Common myeloid progenitor, CD34-positive (primary cell): ENCODE data around the gene USP35.

ENCODE experiments used
- CTCF ChIA-PET: fragments of 350-600 bp; sonication (Branson Sonifier 250); formaldehyde crosslinking; loops from one replicate; lab custom pipeline; 2021; ENCODE audit warnings: antibody characterized with exemption; lab: Charles Lee
- POLR2A ChIA-PET: fragments of 350-600 bp; sonication (Branson Sonifier 250); formaldehyde crosslinking; loops from one replicate; lab custom pipeline; 2021; ENCODE audit warnings: antibody characterized with exemption; lab: Charles Lee
- DNase-seq, 3 donors: peaks; one replicate each; pipeline versions ENCODE4 v3.0.0 to v3.0.0-alpha.2; 2013
- H3K27ac ChIP-seq, 2 experiments: 1 replicate in 1 of 2; 2 replicates in 1 of 2; pipeline ENCODE4 v1.7.0; 2013; ENCODE audit warnings: inconsistent platforms in 2 of 2, low read length in 2 of 2, mild to moderate bottlenecking in 2 of 2, low read depth in 1 of 2, moderate library complexity in 1 of 2; ENCODE audit not compliant: severe bottlenecking in 2 of 2, insufficient read depth in 1 of 2, poor library complexity in 1 of 2
- H3K27me3 ChIP-seq, 5 experiments: replicated peaks in 2 of 5; 1 replicate in 3 of 5; 2 replicates in 2 of 5; pipeline versions ENCODE4 v1.6.1 to v1.7.0; 2013; ENCODE audit warnings: low read length in 4 of 5, mild to moderate bottlenecking in 2 of 5, moderate library complexity in 2 of 5, inconsistent platforms in 1 of 5; ENCODE audit not compliant: insufficient read depth in 5 of 5, control insufficient read depth in 4 of 5
- H3K36me3 ChIP-seq, 4 experiments: 1 replicate in 2 of 4; 2 replicates in 2 of 4; pipeline versions ENCODE4 v1.6.1 to v1.7.0; 2013; ENCODE audit warnings: low read length in 3 of 4, control low read depth in 1 of 4, mild to moderate bottlenecking in 1 of 4; ENCODE audit not compliant: control insufficient read depth in 4 of 4, insufficient read depth in 4 of 4
- H3K4me1 ChIP-seq, 4 experiments: 1 replicate in 3 of 4; 2 replicates in 1 of 4; pipeline versions ENCODE4 v1.6.1 to v1.7.1; 2013; ENCODE audit warnings: low read length in 3 of 4, mild to moderate bottlenecking in 3 of 4, control low read depth in 1 of 4, inconsistent platforms in 1 of 4, moderate library complexity in 1 of 4; ENCODE audit not compliant: control insufficient read depth in 4 of 4, insufficient read depth in 4 of 4; ENCODE audit errors: control extremely low read depth in 1 of 4
- H3K4me3 ChIP-seq, 7 experiments: 1 replicate in 4 of 7; 2 replicates in 3 of 7; pipeline versions ENCODE4 v1.5.1 to v1.7.0; 2013; ENCODE audit warnings: mild to moderate bottlenecking in 7 of 7, low read length in 6 of 7, moderate library complexity in 6 of 7, inconsistent platforms in 2 of 7, low read depth in 2 of 7, control low read depth in 1 of 7; ENCODE audit not compliant: insufficient read depth in 4 of 7, control insufficient read depth in 1 of 7; ENCODE audit errors: extremely low read depth in 1 of 7
- H3K9me3 ChIP-seq, 5 experiments: 1 replicate in 4 of 5; 2 replicates in 1 of 5; pipeline versions ENCODE4 v1.6.1 to v1.7.1; 2013; ENCODE audit warnings: low read length in 4 of 5, mild to moderate bottlenecking in 2 of 5, inconsistent platforms in 1 of 5, low read depth in 1 of 5, moderate library complexity in 1 of 5; ENCODE audit not compliant: control insufficient read depth in 4 of 5, insufficient read depth in 2 of 5; ENCODE audit errors: control extremely low read depth in 1 of 5
- WGBS: methylation state at CpG from one replicate; pipeline ENCODE4 v1.1.5; 2013; ENCODE audit not compliant: insufficient coverage; 5-methylcytosine and 5-hydroxymethylcytosine counted together

USP35 gene

GRCh38 chr11:78261828-78262227 lies 73.1 kb downstream of the USP35 start:
- peaks cover 0 to 9% (median 6%) of the 10 kb centered on the region in 4 experiments for H3K4me1 ChIP-seq
- 98% methylated on average over 4 of the region's 4 CpGs for WGBS

GRCh38 chr11:78262238-78262637 lies 73.5 kb downstream of the USP35 start:
- Histone ChIP-seq H3K36me3 (peaks cover 0 to 2% (median 0%) of the 10 kb centered on the region in 4 experiments), H3K9me3 (no peaks in the 10 kb centered on the region), H3K4me3 (no peak overlapping the region), H3K27ac (no peak overlapping the region), H3K27me3 (no peaks in the 10 kb centered on the region), H3K4me1 (peaks cover 0 to 5% (median 2%) of the 10 kb centered on the region in 4 experiments)
- ChIA-PET POLR2A (no interaction called here), CTCF (interaction anchor here (0.8 to 1.3 kb wide), 3 partner anchors 11 to 19 kb away, joined by 3 to 5 read pairs (median 5); no protein-coding TSS in a partner anchor)
- WGBS = 96% methylated on average over 5 of the region's 5 CpGs
- no peak for DNase-seq

More at GRCh38 chr11:78261828-78262227, 73.1 kb downstream of the USP35 start:
- H3K4me3 ChIP-seq = no peak overlapping the region
- H3K9me3 ChIP-seq = no peaks in the 10 kb centered on the region
- H3K36me3 ChIP-seq = peaks cover 0 to 2% (median 0%) of the 10 kb centered on the region in 4 experiments
- DNase-seq = no peak
- H3K27me3 ChIP-seq = no peaks in the 10 kb centered on the region
- ChIA-PET CTCF (interaction anchor here (0.8 to 1.3 kb wide), 4 partner anchors 11 to 33 kb away, joined by 3 to 6 read pairs (median 4); no protein-coding TSS in a partner anchor), POLR2A (no interaction called here)
- H3K27ac ChIP-seq = no peak overlapping the region

GRCh38 chr11:78262691-78263090 lies 74.0 kb downstream of the USP35 start:
- ChIA-PET CTCF (interaction anchor here (1.2 kb wide), 1 partner anchor 11 kb away, joined by 5 read pairs; no protein-coding TSS in a partner anchor), POLR2A (no interaction called here)
- H3K27ac ChIP-seq = no peak overlapping the region
- peaks cover 0 to 5% (median 1%) of the 10 kb centered on the region in 4 experiments for H3K4me1 ChIP-seq
- no peaks in the 10 kb centered on the region for H3K9me3 ChIP-seq
- DNase-seq = no peak
- no peaks in the 10 kb centered on the region for H3K27me3 ChIP-seq
- H3K36me3 ChIP-seq = peaks cover 0 to 2% (median 0%) of the 10 kb centered on the region in 4 experiments
- H3K4me3 ChIP-seq = no peak overlapping the region
